Urothelium cell line (cell line): ENCODE measurements around the gene CREM.

Source experiments
- DNase-seq: peaks from one replicate; pipeline ENCODE4 v3.0.0; 2011; ENCODE audit warnings: low spot score, mixed read lengths
- FAIRE-seq: peaks from 2 replicates; lab custom pipeline; 2011; peaks lifted over from hg19 to GRCh38; lab: Jason Lieb, UNC

CREM gene

DNA sequence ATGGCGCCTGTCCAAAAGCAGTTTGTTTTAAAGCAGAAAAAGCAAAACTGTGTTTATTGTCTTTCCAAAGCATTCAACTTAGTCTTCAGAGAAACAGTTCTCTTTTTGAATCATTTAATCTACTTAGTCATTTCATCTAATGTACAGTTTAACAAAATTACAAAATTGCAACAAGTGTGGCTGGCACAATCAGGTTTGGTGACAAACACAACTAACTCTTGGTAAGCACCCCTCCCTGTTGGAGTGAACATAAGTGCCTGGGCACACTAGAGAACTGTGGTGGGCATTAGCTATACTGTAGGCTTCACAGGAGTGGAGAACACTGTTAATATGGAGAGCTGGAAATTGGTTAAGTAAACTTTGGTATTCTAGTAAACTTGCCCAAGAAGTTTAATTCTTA, 6.9 kb downstream of the CREM start:
- no peak for FAIRE-seq
- DNase-seq = no peak

DNA sequence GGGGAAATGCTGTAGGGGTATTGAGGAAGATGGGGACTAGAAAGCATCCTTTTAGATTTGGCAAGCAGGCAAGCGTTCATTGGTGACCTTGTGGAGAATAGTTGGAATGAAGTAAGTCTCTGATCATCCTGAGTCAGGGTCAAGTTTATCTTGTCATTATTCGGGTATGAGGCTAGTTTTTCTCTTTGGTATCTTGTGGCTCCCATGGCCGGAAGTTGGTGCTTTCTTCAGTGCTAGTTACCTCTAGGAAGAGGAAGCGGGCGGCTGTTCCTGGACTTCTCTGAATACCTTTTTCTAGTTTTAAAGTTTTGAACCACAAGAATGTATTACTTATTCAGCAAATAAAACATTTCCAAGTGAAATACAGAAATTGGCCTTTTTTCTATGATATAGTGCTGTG, 9.2 kb downstream of the CREM start:
- FAIRE-seq = no peak

GRCh38 chr10:35136263-35136815, 9.7 kb downstream of the CREM start:
- FAIRE-seq = no peak
- no peak for DNase-seq

More for the DNA sequence above, 9.2 kb downstream of the CREM start:
- no peak for DNase-seq

GRCh38 chr10:35140126-35140525, 13.5 kb downstream of the CREM start:
- DNase-seq (no peak), FAIRE-seq (no peak)

- FAIRE-seq (no peak), DNase-seq (no peak)
These were observed 14.1 kb downstream of the CREM start for GRCh38 chr10:35140727-35141126.

- DNase-seq = no peak
- no peak for FAIRE-seq
These were observed 23.7 kb downstream of the CREM start for GRCh38 chr10:35150308-35150707.

DNA sequence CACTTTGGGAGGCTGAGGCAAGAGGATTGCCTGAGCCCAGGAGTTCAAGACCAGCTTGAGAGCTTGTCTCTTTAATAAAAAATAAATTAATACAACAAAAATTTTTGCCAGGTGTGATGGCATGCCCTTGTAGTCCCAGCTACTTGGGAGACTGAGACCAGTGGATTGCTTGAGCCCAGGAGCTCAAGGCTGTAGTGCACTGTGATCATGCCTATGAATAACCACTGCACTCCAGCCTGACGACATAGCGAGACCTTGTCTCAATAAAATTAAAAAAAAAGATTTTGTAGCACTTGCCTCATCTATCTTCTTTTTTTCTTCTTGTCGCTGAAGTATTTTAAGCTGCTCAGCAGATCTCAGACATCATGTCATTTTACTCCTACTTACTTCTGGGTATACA, 26.3 kb downstream of the CREM start:
- no peak for DNase-seq
- no peak for FAIRE-seq

DNA sequence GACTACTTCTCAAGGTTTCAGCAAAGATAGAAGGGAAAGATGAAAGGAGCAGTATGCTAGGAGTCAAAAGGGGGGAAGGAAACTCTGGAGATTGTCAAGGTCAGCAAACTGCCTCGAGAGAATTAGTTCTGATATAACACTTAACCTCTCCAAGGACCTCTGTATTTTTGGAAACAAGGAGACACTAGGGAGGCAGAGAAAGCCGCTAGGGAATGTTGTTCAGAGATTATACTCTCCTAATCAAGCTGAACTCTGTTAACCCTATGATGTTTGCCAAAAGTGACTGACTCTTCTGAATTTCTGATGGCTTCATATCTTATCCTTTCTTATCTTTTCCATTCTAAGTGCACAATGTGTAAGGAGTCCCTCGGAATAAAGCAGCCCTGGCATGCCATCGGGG, 27.1 kb downstream of the CREM start:
- DNase-seq (no peak), FAIRE-seq (no peak)

DNA sequence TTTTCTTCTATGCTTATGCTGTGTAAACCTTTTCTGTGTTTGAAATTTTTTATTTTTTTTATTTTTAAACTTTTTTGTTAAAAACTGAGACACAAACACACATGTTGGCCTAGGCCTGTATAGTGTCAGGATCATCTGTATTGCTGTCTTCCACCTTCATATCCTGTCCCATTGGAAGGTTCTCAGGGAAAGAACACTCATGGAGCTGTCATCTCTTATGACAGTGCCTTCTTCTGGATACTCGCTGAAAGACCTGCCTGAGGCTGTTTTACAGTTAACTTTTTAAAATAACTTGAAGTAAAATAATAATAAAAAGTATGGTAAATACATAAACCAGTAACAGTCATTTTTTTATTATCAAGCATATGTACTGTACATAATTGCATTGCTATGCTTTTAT, 34.1 kb downstream of the CREM start:
- DNase-seq (no peak), FAIRE-seq (no peak)

- FAIRE-seq = no peak
- DNase-seq = no peak
These were observed 35.3 kb downstream of the CREM start for GRCh38 chr10:35161906-35162305.

DNA sequence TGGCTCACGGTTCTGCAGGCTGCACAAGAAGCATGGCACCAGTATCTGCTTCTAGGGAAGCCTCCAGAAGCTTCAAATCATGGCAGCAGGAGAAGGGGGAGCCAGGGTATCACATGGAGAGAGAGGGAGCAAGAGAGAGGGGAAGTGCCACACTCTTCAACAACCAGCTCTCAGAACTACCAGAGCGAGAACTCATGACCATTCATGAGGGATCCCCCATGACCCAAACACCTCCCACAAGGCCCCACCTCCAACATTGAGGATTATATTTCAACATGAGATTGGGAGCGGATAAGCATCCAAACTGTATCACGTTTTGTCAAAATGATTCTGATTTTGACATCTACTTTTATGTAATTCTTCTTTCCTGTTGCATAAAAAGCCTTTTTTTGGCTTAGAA, 38.5 kb downstream of the CREM start:
- FAIRE-seq (no peak), DNase-seq (no peak)

DNA sequence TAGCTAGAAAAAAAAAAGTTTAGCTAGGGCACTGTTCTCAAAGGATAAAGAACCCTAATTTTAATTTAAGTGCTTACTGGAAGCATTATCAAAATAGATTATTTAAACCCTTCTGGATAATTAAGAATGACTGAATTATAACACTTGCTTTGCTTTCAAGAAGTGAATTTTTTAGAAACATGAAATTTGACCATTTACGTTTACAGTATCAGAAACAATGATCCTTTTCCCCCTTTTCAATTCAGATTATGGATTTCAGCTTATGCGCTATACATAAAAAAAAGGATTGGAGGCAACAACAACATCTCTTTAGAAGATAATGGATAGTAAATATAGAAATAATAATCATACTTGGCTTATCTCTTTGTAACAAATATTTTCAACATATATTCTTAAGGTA, 39.2 kb downstream of the CREM start:
- FAIRE-seq = no peak
- no peak for DNase-seq

DNA sequence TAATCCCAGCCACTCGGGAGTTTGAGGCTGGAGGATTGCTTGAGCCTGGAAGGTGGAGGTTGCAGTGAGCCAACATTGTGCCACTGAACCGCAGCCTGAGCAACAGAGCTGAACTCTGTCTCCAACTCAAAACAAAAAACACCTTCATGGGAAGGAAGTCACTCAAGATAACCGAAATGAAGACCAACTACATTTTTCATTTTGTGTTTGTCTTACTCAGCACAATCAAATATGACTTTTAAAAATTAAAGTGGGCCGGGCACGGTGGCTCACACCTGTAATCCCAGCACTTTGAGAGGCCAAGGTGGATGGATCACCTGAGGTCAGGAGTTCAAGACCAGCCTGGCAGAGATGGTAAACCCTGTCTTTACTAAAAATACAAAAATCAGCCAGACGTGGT, 40.0 kb downstream of the CREM start:
- no peak for DNase-seq
- FAIRE-seq = no peak

- DNase-seq (no peak), FAIRE-seq (no peak)
These were observed 40.7 kb downstream of the CREM start for GRCh38 chr10:35167342-35167741.

GRCh38 chr10:35172146-35172545, 45.5 kb downstream of the CREM start:
- DNase-seq (no peak), FAIRE-seq (no peak)

- DNase-seq (no peak), FAIRE-seq (no peak)
These were observed 45.9 kb downstream of the CREM start for GRCh38 chr10:35172574-35172973.

GRCh38 chr10:35178331-35178730, 51.7 kb downstream of the CREM start:
- no peak for FAIRE-seq
- DNase-seq = no peak

DNA sequence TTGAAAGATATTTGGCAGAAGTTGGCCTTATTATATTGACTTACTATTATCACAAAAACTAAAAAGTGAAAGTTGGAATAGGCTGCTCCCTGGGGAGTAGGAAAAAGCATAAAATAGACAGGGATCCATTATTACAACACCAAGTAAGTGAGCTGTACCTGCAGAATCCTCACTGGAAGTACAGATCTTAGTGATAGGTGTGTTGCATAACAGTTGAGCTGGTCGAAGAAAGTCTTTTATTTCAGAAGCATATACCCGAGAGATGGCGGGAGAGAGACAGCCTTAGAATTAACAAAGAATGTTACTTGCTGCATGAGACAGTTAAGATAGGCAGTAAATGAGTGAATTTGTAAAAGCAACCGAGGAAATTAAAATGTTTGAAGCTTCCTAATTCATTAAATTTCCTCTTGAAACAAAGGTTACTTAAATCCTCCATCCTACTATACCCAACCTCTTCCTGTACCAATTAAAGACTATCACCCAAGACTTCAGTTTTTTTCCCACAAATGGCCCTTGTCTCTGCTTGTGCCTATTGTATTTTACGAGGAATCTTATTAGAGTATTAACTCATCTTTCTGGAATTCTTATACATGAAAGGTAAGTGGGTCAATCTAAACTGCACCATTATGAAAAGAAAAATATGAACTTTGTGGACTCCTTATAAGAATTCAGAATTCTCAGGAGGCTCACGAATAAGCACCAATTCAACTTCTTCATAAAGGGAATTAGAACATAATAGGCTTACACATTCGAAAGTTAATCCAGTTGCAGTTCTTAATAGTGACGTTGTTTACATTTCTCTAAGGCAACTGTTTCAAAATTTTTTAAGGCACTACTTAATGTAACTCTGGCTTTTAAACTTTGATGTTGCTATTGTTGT, 56.2 kb downstream of the CREM start:
- FAIRE-seq = no peak
- no peak for DNase-seq

DNA sequence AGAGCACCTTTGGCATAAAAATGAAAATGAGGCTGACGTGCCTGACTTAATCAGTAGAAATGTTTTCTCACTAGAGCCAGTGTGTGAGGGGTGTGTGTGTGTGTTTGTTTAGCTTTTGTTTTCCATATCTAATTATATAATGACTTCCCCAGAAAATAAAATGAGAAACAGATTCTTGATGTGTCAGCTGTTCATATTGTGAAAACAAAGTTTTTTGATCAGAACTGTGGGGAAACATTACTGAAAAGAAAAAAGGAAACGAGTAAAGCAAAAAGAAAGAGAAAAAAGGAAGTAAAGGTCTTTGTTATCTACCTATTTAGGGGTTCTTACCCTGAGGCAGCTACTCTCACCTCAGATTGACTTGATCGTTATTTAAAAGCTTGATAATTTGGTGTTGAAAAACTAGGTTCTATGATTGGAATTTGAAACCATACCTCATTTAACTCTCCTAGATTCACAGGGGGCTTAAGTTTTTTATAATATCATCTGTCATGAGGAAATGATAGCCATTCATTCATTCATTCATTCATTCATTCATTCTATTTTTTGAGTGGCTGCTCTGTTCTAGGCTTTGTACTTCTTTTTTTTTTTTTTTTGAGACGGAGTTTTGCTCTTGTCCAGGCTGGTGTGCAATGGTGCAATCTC, 58.0 kb downstream of the CREM start:
- no peak for FAIRE-seq
- DNase-seq = no peak

DNA sequence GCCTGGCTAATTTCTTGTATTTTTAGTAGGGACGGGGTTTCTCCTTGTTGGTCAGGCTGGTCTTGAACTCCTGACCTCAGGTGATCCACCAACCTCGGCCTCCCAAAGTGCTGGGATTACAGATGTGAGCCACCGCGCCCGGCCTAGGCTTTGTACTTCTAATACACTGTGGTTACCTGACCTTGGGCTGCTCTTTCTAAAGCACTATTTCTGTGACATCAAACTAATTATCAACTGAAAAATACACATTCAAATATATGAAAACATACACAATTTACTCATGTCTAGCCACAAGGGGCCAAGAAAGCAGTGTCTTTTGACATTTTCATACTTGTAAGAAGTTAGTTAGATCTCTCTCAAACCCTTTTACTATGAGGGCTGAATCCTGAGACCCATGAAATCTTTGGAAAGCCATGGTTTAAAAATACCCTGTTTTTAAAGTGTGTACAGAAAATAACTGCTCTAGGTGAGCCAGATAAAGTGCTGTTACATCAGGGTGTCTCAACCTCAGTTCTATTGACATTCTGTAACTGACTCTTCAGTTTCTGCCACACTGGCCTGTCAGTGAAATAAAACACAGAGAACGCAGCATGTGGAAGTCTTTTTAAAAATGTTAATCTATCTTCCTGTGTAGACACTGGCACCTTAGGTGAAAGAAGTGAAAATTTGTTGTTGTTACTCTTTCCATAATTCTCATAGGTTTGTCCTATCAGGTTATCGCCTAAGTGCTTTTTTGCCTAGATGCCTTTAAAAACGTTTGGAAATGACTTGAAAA, 58.8 kb downstream of the CREM start:
- DNase-seq (no peak), FAIRE-seq (no peak)

DNA sequence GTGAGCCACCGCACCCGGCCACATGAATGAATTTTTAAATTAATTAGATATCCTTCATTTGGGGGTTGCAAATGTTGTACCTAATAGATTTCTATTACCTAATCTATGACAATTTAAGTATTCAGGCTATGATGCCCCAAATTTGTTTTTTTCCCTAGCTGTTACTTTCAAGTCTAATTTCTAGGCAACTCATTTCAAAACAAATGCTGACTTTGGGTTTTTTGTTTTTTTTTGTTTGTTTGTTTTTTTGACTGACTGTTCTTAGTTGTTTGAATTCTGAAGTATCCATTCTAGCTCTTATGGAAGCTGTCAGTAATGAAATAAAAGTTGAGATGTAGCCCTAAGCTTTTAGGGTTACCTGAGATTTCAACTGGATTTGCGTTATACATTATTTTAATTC, 62.3 kb downstream of the CREM start:
- DNase-seq (no peak), FAIRE-seq (no peak)
